Activated CD8-positive, alpha-beta memory T cell treated with anti-CD3 and anti-CD28 coated beads for 1 hour (primary cell): ENCODE results near the gene GAB2.
"Not testable (repeated sequence)": the region's sequence is repeated elsewhere in the genome, so short reads cannot be mapped to it uniquely, and the experiment has no call there.

ENCODE experiments used
- DNase-seq, 2 donors: peaks; one replicate each; pipeline ENCODE4 v3.0.0-alpha.2; 2020; ENCODE audit warnings: low read depth in 1 of 2; ENCODE audit errors: extremely low read depth in 1 of 2

Gene GAB2

GRCh38 chr11:78371221-78371891, 46.3 kb downstream of the GAB2 start:
- no peak for DNase-seq

- no peak for DNase-seq
Measured at GRCh38 chr11:78370406-78371172, 47.0 kb downstream of the GAB2 start.

DNA sequence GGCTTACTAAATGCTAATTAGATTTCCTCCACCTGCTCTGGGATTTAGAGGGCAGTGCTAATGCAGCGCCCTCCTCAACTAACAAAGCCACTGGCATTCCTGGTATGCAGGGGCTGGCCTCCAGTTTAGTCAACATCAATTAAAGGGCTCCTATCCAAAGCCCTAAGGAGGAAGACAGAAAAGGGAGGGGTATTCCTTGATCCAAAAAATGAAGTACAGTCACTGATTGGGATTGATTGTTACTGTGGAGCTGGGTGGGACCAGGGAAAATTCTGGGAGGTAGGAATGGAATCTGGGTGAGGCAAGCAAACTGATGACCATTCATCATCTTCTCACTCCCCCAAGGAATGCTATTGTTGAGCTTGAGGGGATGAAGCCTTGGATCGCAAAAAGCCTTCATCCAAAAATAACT, 52.2 kb downstream of the GAB2 start:
- no peak for DNase-seq

GRCh38 chr11:78364128-78364751, 53.4 kb downstream of the GAB2 start:
- no peak for DNase-seq

DNA sequence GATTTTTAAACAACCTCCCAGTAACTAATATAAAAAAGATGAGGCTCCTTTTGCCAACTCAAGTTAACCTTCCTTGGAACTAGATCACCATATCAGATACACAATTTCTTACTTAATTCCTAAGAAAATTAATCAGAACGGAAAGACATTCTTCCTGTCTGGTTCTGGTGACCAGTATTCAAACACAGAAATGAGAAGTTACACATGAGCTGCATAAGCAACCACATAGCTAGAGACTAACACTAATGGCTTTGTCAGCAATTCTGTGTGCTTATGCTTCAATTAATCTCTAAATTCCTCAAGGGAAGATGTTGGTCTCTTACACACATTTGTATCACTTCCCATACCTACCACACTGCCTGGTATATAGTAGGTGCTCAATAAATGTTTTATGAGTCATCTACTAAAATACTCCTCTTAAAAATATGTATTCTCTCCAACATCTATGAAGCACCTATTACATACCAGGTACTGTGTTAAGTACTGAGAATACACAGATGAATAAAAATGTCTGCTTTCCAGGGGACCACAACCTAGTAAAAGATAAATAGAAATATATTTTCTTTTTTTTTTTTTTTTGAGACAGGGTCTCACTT, 54.5 kb downstream of the GAB2 start:
- DNase-seq: no peak

- DNase-seq: no peak
Measured at GRCh38 chr11:78361228-78361627, 56.4 kb downstream of the GAB2 start.

GRCh38 chr11:78359921-78360320, 57.7 kb downstream of the GAB2 start:
- no peak for DNase-seq

DNA sequence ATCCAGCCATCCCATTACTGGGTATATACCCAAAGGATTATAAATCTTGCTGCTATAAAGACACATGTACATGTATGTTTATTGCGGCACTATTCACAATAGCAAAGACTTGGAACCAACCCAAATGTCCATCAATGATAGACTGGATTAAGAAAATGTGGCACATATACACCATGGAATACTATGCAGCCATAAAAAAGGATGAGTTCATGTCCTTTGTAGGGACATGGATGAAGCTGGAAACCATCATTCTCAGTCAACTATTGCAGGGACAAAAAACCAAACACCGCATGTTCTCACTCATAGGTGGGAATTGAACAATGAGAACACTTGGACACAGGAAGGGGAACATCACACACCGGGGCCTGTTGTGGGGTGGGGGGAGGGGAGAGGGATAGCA, 59.7 kb downstream of the GAB2 start:
- not testable (repeated sequence) for DNase-seq

GRCh38 chr11:78357425-78357824, 60.2 kb downstream of the GAB2 start:
- DNase-seq: not testable (repeated sequence)

- DNase-seq: not testable (repeated sequence)
Measured at GRCh38 chr11:78355742-78356141, 61.9 kb downstream of the GAB2 start.

DNA sequence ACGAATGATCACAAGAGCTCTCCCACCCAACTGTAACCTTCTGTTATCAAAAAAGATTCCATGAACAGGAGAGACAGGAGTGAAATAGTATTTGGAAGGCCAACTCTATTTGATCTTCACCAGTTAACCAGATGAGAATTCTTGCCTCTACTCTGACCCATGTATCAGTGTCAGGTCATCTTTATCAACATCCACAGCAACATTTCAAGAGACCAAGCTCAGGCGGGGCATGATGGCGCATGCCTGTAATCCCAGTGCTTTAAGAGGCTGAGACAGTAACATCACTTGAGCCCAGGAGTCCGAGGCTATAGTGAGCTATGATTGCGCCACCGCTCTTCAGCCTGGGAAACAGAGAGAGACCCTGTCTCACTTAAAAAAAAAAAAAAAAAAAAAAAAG, 62.3 kb downstream of the GAB2 start:
- DNase-seq: no peak

DNA sequence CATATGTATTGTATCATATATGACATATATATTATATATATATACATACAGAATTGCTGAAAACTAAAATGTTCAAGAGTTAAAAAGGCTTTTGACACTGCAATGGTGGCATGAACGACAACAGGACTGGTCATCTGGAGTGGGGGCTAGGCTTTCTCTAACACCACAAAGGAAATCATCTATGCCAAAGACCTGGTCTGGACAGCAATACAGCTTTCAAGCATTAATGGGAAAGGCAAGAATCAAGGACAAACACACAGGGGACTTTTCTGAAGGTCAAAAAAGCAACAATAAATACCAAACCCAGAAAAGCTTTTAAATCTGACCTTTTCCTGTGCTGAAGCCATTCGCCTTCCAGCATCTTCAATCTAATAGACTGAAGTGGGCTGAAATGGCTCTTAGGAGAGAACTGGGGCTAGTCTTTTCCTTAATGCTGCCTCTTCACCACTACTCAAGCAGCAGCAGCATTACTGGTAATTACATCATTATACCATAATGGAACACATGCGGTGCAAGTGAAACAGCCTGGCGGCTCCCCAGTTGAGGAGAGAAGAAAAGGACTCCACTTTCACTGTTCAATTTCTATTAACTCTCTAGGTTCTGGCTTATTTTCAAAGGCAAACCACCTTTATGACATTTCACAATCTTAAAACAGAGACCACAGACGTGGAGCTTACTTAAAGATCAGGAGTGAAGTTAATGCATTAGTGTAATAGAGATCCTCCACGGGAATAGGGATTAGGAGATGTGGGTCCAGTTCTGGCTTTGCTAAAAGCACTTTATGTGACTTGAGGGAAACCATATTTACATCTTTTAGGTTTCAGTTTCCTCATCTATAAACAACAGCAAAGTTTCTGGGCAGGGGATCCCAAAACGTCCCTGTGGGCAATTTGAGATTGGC, 63.0 kb downstream of the GAB2 start:
- DNase-seq: no peak

GRCh38 chr11:78351979-78352841, 65.4 kb downstream of the GAB2 start:
- DNase-seq: no peak

GRCh38 chr11:78351193-78351592, 66.4 kb downstream of the GAB2 start:
- DNase-seq: no peak

GRCh38 chr11:78350646-78351165, 66.9 kb downstream of the GAB2 start:
- DNase-seq: no peak

DNA sequence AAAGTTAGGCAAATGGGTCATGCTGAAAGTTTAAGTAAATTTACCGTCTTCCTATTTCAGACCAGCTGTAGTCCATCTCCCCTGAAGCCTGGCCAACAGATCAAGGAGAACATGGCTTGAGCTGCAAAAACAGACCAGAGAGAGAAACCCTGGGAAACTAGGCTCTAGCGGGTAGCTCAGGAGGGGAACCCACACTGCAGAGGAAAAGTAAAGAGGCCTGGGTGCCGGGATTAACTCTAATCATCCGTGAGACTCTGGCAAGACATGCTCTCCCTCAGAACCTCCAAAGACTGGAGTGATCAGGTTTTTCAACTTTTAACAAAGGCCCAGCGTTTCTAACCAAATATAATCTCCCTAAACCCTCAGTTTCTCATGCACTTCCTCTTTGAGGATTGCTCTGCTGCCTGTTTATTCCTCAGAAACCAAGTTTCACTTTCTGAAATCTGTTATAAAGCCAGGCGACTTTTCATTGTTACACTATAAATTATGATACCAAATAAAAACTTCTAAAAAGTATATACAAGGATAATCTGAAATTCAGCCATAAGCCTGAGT, 67.5 kb downstream of the GAB2 start:
- DNase-seq: no peak

DNA sequence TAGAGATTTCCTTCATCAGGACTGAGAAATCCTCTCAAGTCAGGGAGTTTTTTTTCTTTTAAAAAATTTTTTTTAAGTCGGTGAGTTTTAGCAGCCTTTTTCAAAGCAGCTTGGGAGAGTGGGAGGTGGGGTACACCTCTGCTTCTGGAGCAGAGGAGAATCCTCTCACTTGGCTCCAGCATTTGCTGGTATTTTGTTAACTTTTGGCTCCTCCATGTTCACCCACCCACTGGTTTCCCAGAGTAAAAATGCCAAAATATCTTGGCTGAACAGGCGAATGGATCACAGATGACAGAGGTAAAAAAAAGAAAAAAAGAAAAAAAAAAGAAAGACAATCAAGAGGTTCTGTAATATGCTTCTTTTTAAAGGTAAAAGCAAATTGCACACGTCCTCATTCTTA, 68.0 kb downstream of the GAB2 start:
- DNase-seq: no peak

- DNase-seq: no peak
Measured at GRCh38 chr11:78349114-78349513, 68.5 kb downstream of the GAB2 start.

GRCh38 chr11:78347956-78348355, 69.7 kb downstream of the GAB2 start:
- DNase-seq: no peak
